A549 (cell line): Measurements from ENCODE around the gene ROBO1.

ENCODE experiments used
- ELK1 ChIP-seq: fragments of 150-350 bp; IDR thresholded peaks from 2 replicates; pipeline ENCODE4 v1.6.1; 2014; ENCODE audit warnings: low read depth, mild to moderate bottlenecking, low read length
- EP300 ChIP-seq, 2 experiments: fragments of >200 bp; sonication (Bioruptor Twin); formaldehyde crosslinking; IDR thresholded peaks; 2 replicates in 1 of 2; 3 replicates in 1 of 2; pipeline ENCODE4 v1.6.1; 2016 to 2017
- FOSL2 ChIP-seq, 2 experiments: fragments of 450-650 bp in 1 of 2; fragments of >200 bp in 1 of 2; sonication (Bioruptor Twin) in 1 of 2; formaldehyde crosslinking; IDR thresholded peaks; 2 replicates each; pipeline versions ENCODE4 v1.5.0 to v1.6.1; 2016 to 2020; ENCODE audit warnings: mild to moderate bottlenecking in 1 of 2, moderate library complexity in 1 of 2
- JUN ChIP-seq, 2 experiments: fragments of >200 bp; sonication (Bioruptor Twin); formaldehyde crosslinking; IDR thresholded peaks; 2 replicates in 1 of 2; 3 replicates in 1 of 2; pipeline ENCODE4 v1.6.1; 2016 to 2017
- KDM1A ChIP-seq: fragments of 200-600 bp; sonication (generic); IDR thresholded peaks from 2 replicates; pipeline ENCODE4 v1.6.1; 2016; ENCODE audit warnings: low read depth, mild to moderate bottlenecking
- KDM5A ChIP-seq: fragments of 200-600 bp; sonication (generic); IDR thresholded peaks from 2 replicates; pipeline ENCODE4 v1.6.1; 2016; ENCODE audit warnings: antibody characterized with exemption, mild to moderate bottlenecking
- MYC ChIP-seq: IDR thresholded peaks from 2 replicates; pipeline ENCODE4 v1.6.1; 2012; ENCODE audit warnings: mild to moderate bottlenecking, inconsistent platforms, low read length, improper control_type of control experiment, borderline replicate concordance
- POLR2A ChIP-seq: IDR thresholded peaks from 2 replicates; pipeline ENCODE4 v1.6.1; 2012; ENCODE audit warnings: mild to moderate bottlenecking, low read length
- RARB ChIP-seq: fragments of 250-450 bp; sonication (Bioruptor Pico); IDR thresholded peaks from 2 replicates; pipeline ENCODE4 v1.8.0; 2021; ENCODE audit warnings: mild to moderate bottlenecking, moderate library complexity
- REST ChIP-seq: fragments of 200-600 bp; sonication (generic); IDR thresholded peaks from 2 replicates; pipeline ENCODE4 v1.6.1; 2016; ENCODE audit warnings: antibody characterized with exemption, mild to moderate bottlenecking, moderate library complexity
- SREBF2 ChIP-seq: fragments of 450-650 bp; IDR thresholded peaks from 2 replicates; pipeline ENCODE4 v1.6.1; 2014; ENCODE audit warnings: mild to moderate bottlenecking, moderate library complexity
- TF ChIP-seq, protein P1 (sequence below): fragments of >200 bp; sonication (Bioruptor Twin); formaldehyde crosslinking; IDR thresholded peaks from 3 replicates; pipeline ENCODE4 v1.5.1; 2016
- TF ChIP-seq, protein P2 (sequence below): IDR thresholded peaks from 2 replicates; pipeline ENCODE4 v1.6.1; 2012
- TF ChIP-seq, protein P3 (sequence below): fragments of 250-450 bp; sonication (Bioruptor Pico); IDR thresholded peaks from 2 replicates; pipeline ENCODE4 v1.5.0; 2021; ENCODE audit warnings: mild to moderate bottlenecking, moderate library complexity, borderline replicate concordance

- no peak for TF ChIP-seq POLR2A
- TF ChIP-seq, protein P1, sequence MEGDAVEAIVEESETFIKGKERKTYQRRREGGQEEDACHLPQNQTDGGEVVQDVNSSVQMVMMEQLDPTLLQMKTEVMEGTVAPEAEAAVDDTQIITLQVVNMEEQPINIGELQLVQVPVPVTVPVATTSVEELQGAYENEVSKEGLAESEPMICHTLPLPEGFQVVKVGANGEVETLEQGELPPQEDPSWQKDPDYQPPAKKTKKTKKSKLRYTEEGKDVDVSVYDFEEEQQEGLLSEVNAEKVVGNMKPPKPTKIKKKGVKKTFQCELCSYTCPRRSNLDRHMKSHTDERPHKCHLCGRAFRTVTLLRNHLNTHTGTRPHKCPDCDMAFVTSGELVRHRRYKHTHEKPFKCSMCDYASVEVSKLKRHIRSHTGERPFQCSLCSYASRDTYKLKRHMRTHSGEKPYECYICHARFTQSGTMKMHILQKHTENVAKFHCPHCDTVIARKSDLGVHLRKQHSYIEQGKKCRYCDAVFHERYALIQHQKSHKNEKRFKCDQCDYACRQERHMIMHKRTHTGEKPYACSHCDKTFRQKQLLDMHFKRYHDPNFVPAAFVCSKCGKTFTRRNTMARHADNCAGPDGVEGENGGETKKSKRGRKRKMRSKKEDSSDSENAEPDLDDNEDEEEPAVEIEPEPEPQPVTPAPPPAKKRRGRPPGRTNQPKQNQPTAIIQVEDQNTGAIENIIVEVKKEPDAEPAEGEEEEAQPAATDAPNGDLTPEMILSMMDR = no peak
- no peak for TF ChIP-seq MYC
- no peak for TF ChIP-seq REST
- no peak for TF ChIP-seq FOSL2 (IDR thresholded peaks at IDR 0.05)
- TF ChIP-seq FOSL2 (CRISPR knock-in tag; IDR thresholded peaks at IDR 0.05) = no peak
- TF ChIP-seq, protein P2, sequence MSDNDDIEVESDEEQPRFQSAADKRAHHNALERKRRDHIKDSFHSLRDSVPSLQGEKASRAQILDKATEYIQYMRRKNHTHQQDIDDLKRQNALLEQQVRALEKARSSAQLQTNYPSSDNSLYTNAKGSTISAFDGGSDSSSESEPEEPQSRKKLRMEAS = no peak
- TF ChIP-seq, protein P3, sequence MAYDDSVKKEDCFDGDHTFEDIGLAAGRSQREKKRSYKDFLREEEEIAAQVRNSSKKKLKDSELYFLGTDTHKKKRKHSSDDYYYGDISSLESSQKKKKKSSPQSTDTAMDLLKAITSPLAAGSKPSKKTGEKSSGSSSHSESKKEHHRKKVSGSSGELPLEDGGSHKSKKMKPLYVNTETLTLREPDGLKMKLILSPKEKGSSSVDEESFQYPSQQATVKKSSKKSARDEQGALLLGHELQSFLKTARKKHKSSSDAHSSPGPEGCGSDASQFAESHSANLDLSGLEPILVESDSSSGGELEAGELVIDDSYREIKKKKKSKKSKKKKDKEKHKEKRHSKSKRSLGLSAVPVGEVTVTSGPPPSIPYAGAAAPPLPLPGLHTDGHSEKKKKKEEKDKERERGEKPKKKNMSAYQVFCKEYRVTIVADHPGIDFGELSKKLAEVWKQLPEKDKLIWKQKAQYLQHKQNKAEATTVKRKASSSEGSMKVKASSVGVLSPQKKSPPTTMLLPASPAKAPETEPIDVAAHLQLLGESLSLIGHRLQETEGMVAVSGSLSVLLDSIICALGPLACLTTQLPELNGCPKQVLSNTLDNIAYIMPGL (CRISPR knock-in tag) = no peak
- no peak for TF ChIP-seq ELK1
- no peak for TF ChIP-seq JUN (IDR thresholded peaks at IDR 0.05)
- TF ChIP-seq EP300 (IDR thresholded peaks at IDR 0.05) = no peak
- no peak for TF ChIP-seq SREBF2
- TF ChIP-seq KDM5A = no peak
- TF ChIP-seq RARB (CRISPR knock-in tag) = no peak
- TF ChIP-seq KDM1A = no peak
Measured at GRCh38 chr3:78820542-78820941, 947.3 kb downstream of the ROBO1 start.
